Activated CD4-positive, alpha-beta T cell treated with anti-CD3 and anti-CD28 coated beads, Interleukin-2, amount 10 ng/mL, durations not matched to agents 7 days and 5 days (primary cell): Measurements from ENCODE around the gene CKB. TPM values are rescaled to one million over a fixed set of nuclear protein-coding genes. Genes with fewer than 3 reads are reported as not detected.
A peak's percentile ranks its signal among the peaks of the same experiment; 100 is the strongest.

ENCODE experiments used
- CTCF ChIA-PET: fragments of 350-600 bp; sonication (Branson Sonifier 250); formaldehyde crosslinking; loops from one replicate; lab custom pipeline; 2021; ENCODE audit warnings: antibody characterized with exemption; lab: Charles Lee
- POLR2A ChIA-PET: fragments of 350-600 bp; sonication (Branson Sonifier 250); formaldehyde crosslinking; loops from one replicate; lab custom pipeline; 2021; ENCODE audit warnings: antibody characterized with exemption; lab: Charles Lee
- DNase-seq: peaks from one replicate; pipeline ENCODE4 v3.0.0-alpha.2; 2020
- H3K27ac Mint-ChIP-seq: one replicate; pipeline ENCODE4 v1.8.0; 2021; ENCODE audit warnings: mild to moderate bottlenecking, moderate library complexity, mixed read lengths
- H3K27me3 Mint-ChIP-seq: one replicate; pipeline ENCODE4 v1.8.0; 2021; ENCODE audit warnings: mixed read lengths
- H3K36me3 Mint-ChIP-seq: one replicate; pipeline ENCODE4 v1.8.0; 2021; ENCODE audit warnings: low read depth, mixed read lengths
- H3K4me1 Mint-ChIP-seq: one replicate; pipeline ENCODE4 v1.8.0; 2021; ENCODE audit warnings: mixed read lengths
- H3K4me3 Mint-ChIP-seq: one replicate; pipeline ENCODE4 v1.8.0; 2021; ENCODE audit warnings: mild to moderate bottlenecking, moderate library complexity, mixed read lengths
- H3K9me3 Mint-ChIP-seq: one replicate; pipeline ENCODE4 v1.8.0; 2021; ENCODE audit warnings: mixed read lengths
- total RNA-seq, 2 experiments: library from RNA; stranded (reverse); gene quantifications; one replicate each; pipeline ENCODE4 v1.2.3, GENCODE V29; 2021

The CKB gene
- total RNA-seq, 2 experiments from 2014 or later: 0.52 to 0.67 TPM

DNA sequence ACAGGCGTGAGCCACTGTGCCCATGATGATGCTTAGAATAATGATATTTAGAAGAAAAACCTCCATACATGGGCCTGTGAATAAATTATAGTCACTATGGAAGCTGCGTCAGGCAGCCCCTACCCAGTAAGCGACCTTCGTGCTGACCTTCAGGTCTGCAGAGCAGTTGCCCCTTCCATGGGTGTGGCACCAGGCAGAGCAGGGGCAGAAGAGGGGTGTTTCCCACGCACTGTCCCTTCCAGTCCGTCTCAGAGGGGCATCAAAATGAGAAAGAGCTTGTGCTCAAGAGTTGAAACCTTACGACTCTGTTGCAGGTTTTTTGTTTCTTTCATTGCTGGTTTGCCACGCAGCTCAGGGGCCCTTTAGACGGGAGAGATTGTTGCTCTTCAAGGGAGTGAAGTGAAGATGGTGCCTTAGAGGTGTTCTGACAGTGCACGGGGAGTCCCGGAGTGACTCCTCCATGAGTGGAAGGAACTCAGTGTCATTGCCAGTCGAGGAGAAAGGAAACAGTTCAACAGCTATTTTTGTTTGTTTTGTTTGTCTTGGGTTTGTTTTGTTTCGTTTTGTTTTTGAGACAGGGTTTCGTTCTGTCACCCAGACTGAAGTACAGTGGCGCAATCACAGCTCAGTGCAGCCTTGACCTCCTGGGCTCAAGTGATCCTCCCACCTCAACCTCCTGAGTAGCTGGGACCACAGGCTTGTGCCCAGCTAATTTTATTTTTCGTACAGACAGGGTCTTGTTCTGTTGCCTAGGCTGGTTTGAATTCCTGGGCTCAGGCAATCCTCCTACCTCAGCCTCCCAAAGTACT lies 13.9 kb downstream of the CKB start:
- Mint-ChIP-seq H3K27ac (no peak overlapping the region), H3K4me1 (no peaks in the 10 kb centered on the region), H3K4me3 (no peak overlapping the region), H3K36me3 (peaks cover 17% of the 10 kb centered on the region), H3K9me3 (no peaks in the 10 kb centered on the region), H3K27me3 (no peaks in the 10 kb centered on the region)
- CTCF ChIA-PET: interaction anchor here (0.6 to 2.1 kb wide), 2 partner anchors 10 to 14 kb away, joined by 3 to 9 read pairs; no protein-coding TSS in a partner anchor
- no peak for DNase-seq
- POLR2A ChIA-PET: interaction anchor here (0.7 kb wide), 1 partner anchor 20 kb away, joined by 3 read pairs; no protein-coding TSS in a partner anchor

DNA sequence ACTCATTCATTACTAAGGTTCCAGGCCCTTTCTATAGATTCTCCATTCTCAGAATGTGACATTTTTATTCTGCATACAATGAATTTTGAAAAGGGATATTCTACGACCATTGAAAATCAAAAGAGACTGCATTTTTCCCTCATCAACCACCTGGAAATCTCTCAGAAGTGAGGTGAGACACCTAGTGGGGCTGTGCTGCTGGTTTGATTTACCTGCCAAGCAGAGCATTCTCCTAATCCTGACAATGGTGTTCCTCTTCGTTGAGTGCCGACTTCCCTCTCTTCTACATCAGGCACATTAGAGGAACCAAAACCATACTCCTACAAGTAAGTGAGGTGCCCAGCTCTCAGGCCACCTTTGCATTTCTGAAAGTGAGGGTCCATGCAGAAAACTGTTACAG lies 14.9 kb downstream of the CKB start:
- Mint-ChIP-seq H3K36me3 (peaks cover 21% of the 10 kb centered on the region), H3K4me1 (no peaks in the 10 kb centered on the region), H3K4me3 (no peak overlapping the region), H3K9me3 (no peaks in the 10 kb centered on the region), H3K27me3 (no peaks in the 10 kb centered on the region), H3K27ac (peak overlapping the region; percentile 19)
- DNase-seq: no peak
- CTCF ChIA-PET: no interaction called here
- POLR2A ChIA-PET: no interaction called here

DNA sequence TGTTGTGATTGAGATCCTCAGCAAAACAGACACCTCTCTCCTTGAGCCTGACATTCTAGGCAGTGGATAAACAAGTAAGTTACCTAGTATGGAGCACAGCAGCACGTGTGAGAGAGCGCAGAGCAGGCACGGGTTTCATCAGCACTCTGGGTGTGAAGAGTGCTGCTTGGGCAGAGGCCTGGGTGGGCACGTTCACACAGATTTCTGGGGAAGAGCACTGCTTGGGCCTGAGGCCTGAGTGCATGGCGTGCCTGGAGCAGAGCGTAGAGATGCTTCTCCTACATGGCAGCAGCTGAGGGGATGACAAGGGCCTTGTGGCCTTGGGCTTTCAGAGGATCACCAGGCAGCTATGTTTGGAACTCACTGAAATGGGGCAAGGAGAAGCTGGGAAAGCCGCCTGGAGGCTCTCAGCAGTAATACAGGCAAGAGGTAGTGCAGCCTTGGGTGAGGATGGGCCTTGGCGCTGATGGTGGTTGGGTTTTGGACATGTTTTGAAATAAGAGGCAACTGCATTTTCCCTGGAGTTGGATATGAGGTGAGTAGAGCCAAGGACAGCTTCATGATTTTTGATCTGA lies 17.6 kb downstream of the CKB start:
- ChIA-PET CTCF (interaction anchor here (0.8 kb wide), 1 partner anchor 13 kb away, joined by 3 read pairs; no protein-coding TSS in a partner anchor), POLR2A (interaction anchor here (0.7 kb wide), 1 partner anchor 78 kb away, joined by 6 read pairs; no protein-coding TSS in a partner anchor)
- H3K27me3 Mint-ChIP-seq: no peaks in the 10 kb centered on the region
- H3K4me3 Mint-ChIP-seq: no peak overlapping the region
- H3K36me3 Mint-ChIP-seq: peaks cover 38% of the 10 kb centered on the region
- H3K4me1 Mint-ChIP-seq: peaks cover 3% of the 10 kb centered on the region
- no peaks in the 10 kb centered on the region for H3K9me3 Mint-ChIP-seq
- DNase-seq: no peak
- peak overlapping the region; percentile 51 for H3K27ac Mint-ChIP-seq

GRCh38 chr14:103503296-103503695 lies 19.3 kb downstream of the CKB start:
- Mint-ChIP-seq H3K27me3 (no peaks in the 10 kb centered on the region), H3K4me1 (peaks cover 7% of the 10 kb centered on the region), H3K27ac (no peak overlapping the region), H3K36me3 (peaks cover 41% of the 10 kb centered on the region), H3K9me3 (no peaks in the 10 kb centered on the region), H3K4me3 (no peak overlapping the region)
- DNase-seq: no peak
- ChIA-PET POLR2A (no interaction called here), CTCF (interaction anchor here (1.5 kb wide), 1 partner anchor 16 kb away, joined by 4 read pairs; no protein-coding TSS in a partner anchor)

DNA sequence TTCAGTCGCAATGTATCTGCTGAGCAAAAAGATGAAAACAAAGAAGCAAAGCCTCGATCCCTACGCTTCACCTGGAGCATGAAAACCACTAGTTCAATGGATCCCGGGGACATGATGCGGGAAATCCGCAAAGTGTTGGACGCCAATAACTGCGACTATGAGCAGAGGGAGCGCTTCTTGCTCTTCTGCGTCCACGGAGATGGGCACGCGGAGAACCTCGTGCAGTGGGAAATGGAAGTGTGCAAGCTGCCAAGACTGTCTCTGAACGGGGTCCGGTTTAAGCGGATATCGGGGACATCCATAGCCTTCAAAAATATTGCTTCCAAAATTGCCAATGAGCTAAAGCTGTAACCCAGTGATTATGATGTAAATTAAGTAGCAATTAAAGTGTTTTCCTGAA lies 19.8 kb downstream of the CKB start:
- H3K4me1 Mint-ChIP-seq: peaks cover 7% of the 10 kb centered on the region
- H3K27ac Mint-ChIP-seq: no peak overlapping the region
- ChIA-PET CTCF (interaction anchor here (1.5 kb wide), 1 partner anchor 16 kb away, joined by 4 read pairs; no protein-coding TSS in a partner anchor), POLR2A (no interaction called here)
- H3K27me3 Mint-ChIP-seq: no peaks in the 10 kb centered on the region
- no peaks in the 10 kb centered on the region for H3K9me3 Mint-ChIP-seq
- DNase-seq: no peak
- H3K4me3 Mint-ChIP-seq: no peak overlapping the region
- H3K36me3 Mint-ChIP-seq: peaks cover 41% of the 10 kb centered on the region

DNA sequence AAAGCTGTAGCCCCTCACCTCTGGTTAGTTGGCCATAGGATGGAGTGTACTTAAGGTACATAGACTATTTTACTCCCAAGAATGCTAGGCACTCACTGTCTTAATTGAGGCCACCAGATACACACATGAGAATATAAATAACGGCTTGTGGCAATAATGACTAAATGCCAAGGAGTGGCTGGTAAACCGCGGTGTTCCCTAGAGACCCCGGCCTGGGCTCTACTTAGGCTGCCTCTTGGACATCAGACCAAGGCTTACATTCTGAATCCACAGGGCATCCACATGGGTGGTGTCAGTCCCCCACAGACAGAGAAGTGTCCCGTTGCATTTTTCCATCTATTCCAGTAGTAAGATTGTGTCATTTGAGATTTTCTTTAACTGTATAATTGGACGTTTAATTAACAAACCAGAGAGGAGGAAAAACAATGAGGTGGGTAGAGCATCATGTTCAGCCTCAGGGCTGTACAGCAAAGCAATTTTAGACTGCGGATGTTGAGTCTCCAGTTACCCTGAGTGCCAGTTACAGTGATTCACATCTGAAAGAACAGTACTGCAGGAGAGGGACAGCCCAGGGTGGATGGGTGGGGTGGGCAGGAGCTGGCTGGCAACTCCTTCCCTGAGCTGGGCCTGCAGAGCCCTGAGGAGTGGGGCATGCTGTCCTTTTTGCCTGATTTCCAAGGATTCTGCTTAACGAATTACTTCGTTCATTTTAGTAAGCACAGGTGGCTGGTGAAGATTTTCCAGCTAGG lies 20.5 kb downstream of the CKB start:
- no peak overlapping the region for H3K27ac Mint-ChIP-seq
- POLR2A ChIA-PET: no interaction called here

GRCh38 chr14:103501041-103501870 lies 21.4 kb downstream of the CKB start:
- Mint-ChIP-seq H3K36me3 (peaks cover 43% of the 10 kb centered on the region), H3K27me3 (no peaks in the 10 kb centered on the region), H3K9me3 (no peaks in the 10 kb centered on the region), H3K27ac (no peak overlapping the region), H3K4me1 (peaks cover 7% of the 10 kb centered on the region), H3K4me3 (no peak overlapping the region)
- ChIA-PET CTCF (interaction anchor here (1.1 kb wide), 1 partner anchor 19 kb away, joined by 4 read pairs; no protein-coding TSS in a partner anchor), POLR2A (no interaction called here)
- DNase-seq: no peak

More for the DNA sequence above, 20.5 kb downstream of the CKB start:
- no peaks in the 10 kb centered on the region for H3K27me3 Mint-ChIP-seq
- H3K36me3 Mint-ChIP-seq: peaks cover 43% of the 10 kb centered on the region
- H3K4me3 Mint-ChIP-seq: no peak overlapping the region
- H3K4me1 Mint-ChIP-seq: peaks cover 7% of the 10 kb centered on the region
- no peaks in the 10 kb centered on the region for H3K9me3 Mint-ChIP-seq
- DNase-seq: no peak
- CTCF ChIA-PET: no interaction called here

DNA sequence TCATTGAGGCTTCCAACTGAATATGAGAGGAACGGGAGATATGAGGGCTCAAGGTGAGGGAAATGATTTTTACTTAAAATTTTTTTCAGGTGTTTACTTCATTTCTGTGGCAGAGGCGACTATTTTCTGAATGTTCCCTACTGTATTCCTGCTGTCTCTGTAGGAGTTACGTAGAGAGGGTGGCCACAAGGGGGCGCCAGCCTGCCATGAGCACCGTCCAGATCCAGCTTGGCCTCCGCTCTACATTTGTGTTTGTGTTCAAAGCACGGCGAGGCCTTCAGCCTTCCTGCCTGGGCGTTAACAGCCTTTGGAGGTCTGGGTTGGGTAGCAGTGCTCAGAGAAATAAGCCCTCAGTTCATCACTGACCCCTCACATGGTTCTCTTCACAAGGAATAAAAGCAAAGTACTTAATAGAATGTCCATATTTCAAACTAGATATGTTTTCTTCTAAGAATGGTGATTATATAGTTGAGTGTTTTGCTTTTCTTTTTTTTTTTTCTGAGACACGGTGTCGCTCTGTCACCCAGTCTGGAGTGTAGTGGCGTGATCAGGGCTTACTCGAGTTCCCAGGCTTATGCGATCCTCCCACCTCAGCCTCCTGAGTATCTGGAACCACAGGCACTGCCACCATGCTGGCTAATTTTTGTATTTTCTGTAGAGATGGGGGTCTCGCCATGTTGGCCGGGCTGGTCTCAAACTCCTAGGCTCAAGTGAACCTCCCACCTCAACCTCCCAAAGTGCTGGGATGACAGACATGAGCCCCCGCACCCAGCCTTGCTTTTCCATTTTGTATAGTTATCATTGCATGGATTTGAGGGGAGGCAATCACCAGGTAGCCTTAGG lies 22.3 kb downstream of the CKB start:
- CTCF ChIA-PET: interaction anchor here (0.7 to 1.2 kb wide), 5 partner anchors 9 to 332 kb away, joined by 3 to 5 read pairs (median 3); no protein-coding TSS in a partner anchor
- DNase-seq: peak; percentile 81
- Mint-ChIP-seq H3K36me3 (peaks cover 46% of the 10 kb centered on the region), H3K27ac (peak overlapping the region; percentile 25), H3K4me1 (peaks cover 7% of the 10 kb centered on the region), H3K27me3 (no peaks in the 10 kb centered on the region), H3K4me3 (no peak overlapping the region), H3K9me3 (no peaks in the 10 kb centered on the region)
- POLR2A ChIA-PET: no interaction called here

- H3K36me3 Mint-ChIP-seq: peaks cover 40% of the 10 kb centered on the region
- H3K27ac Mint-ChIP-seq: peak overlapping the region; percentile 27
- no peak for DNase-seq
- no peak overlapping the region for H3K4me3 Mint-ChIP-seq
- ChIA-PET CTCF (interaction anchor here (1.0 to 1.2 kb wide), 3 partner anchors 19 to 113 kb away, joined by 3 read pairs; no protein-coding TSS in a partner anchor), POLR2A (no interaction called here)
- no peaks in the 10 kb centered on the region for H3K27me3 Mint-ChIP-seq
- peaks cover 7% of the 10 kb centered on the region for H3K4me1 Mint-ChIP-seq
- H3K9me3 Mint-ChIP-seq: no peaks in the 10 kb centered on the region
Observed at GRCh38 chr14:103499709-103500108, 22.9 kb downstream of the CKB start.

DNA sequence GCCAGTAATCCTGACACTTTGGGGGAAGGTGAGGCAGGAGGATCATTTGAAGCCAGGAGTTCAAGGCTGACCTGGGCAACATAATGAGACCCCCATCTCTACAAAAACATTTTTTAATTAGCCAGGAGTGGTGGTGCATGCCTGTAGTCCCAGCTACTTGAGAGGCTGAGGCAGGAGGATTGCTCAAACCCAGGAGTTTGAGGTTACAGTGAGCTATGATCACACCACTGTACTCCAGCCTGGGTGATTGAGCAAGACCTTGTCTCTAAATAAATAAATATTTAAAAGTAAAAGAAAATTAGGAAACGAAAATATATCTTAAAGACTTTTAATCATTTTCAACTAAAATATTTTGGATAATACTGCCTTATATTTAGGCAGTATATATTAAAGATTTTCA lies 25.9 kb downstream of the CKB start:
- Mint-ChIP-seq H3K4me3 (no peak overlapping the region), H3K27me3 (no peaks in the 10 kb centered on the region), H3K27ac (no peak overlapping the region), H3K4me1 (peaks cover 7% of the 10 kb centered on the region), H3K36me3 (peaks cover 25% of the 10 kb centered on the region), H3K9me3 (no peaks in the 10 kb centered on the region)
- ChIA-PET POLR2A (no interaction called here), CTCF (interaction anchor here (1.0 kb wide), 1 partner anchor 106 kb away, joined by 3 read pairs; no protein-coding TSS in a partner anchor)
- no peak for DNase-seq

DNA sequence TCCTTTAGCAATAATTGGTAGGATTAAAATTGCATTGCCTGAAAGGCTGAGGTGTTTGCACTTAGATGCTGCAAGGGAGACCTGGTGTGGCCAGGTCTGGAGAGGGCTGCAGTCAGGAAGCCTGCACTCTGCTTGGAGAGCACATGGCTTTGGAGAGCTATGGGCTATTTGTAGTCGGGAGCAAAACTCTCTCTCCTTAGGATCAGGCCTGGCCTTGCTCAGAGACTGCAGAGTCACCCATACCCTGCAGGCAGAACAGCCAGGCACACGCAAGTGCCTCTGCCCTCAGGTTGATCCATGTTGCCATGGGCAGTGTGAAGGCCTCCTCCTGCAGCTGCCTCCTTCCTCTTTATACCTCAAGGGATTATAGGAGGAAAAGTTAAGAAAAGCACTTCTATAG lies 26.8 kb downstream of the CKB start:
- H3K27me3 Mint-ChIP-seq: no peaks in the 10 kb centered on the region
- POLR2A ChIA-PET: no interaction called here
- peaks cover 7% of the 10 kb centered on the region for H3K4me1 Mint-ChIP-seq

More for the DNA sequence above, 26.8 kb downstream of the CKB start:
- H3K4me3 Mint-ChIP-seq: no peak overlapping the region
- CTCF ChIA-PET: interaction anchor here (1.0 kb wide), 2 partner anchors 16 to 105 kb away, joined by 3 read pairs; no protein-coding TSS in a partner anchor
- DNase-seq: no peak
- H3K9me3 Mint-ChIP-seq: no peaks in the 10 kb centered on the region
- peaks cover 21% of the 10 kb centered on the region for H3K36me3 Mint-ChIP-seq
- no peak overlapping the region for H3K27ac Mint-ChIP-seq
